DND-41 (cell line): ENCODE results near the gene NFAM1.

Experiments used
- ATAC-seq: fragments of 200-7000 bp; cut with Tn5 transposase; 3 replicates; pipeline ENCODE4 v1.9.1; 2021; ENCODE audit warnings: low read depth; ENCODE audit not compliant: insufficient read depth
- DNase-seq: peaks from one replicate; pipeline ENCODE4 v3.0.0-alpha.2; 2020
- H2AFZ ChIP-seq: 2 replicates; pipeline ENCODE4 v1.6.0; 2012; ENCODE audit warnings: low read depth, low read length
- H3K27ac ChIP-seq: 2 replicates; pipeline ENCODE4 v1.5.1; 2012; ENCODE audit warnings: low read length, inconsistent platforms
- H3K27me3 ChIP-seq: fragments of 200-600 bp; sonication (generic); 2 replicates; pipeline ENCODE4 v1.6.0; 2012; ENCODE audit warnings: low read length, mild to moderate bottlenecking, inconsistent platforms; ENCODE audit not compliant: insufficient read depth, poor library complexity
- H3K36me3 ChIP-seq: 2 replicates; pipeline ENCODE4 v1.5.1; 2012; ENCODE audit warnings: low read length, inconsistent platforms; ENCODE audit not compliant: insufficient read depth
- H3K4me1 ChIP-seq: 2 replicates; pipeline ENCODE4 v1.5.1; 2012; ENCODE audit warnings: mild to moderate bottlenecking, low read length; ENCODE audit not compliant: insufficient read depth
- H3K4me2 ChIP-seq: 2 replicates; pipeline ENCODE4 v1.6.0; 2012; ENCODE audit warnings: mild to moderate bottlenecking, moderate library complexity, low read length, inconsistent platforms; ENCODE audit not compliant: insufficient read depth
- H3K4me3 ChIP-seq, 2 experiments: fragments of 200-600 bp in 1 of 2; shearing (Covaris generic) in 1 of 2; 2 replicates each; pipeline ENCODE4 v1.5.1; 2012 to 2016; ENCODE audit warnings: inconsistent platforms in 2 of 2, low read length in 2 of 2, mild to moderate bottlenecking in 2 of 2, low read depth in 1 of 2, moderate library complexity in 1 of 2
- H3K79me2 ChIP-seq: 2 replicates; pipeline ENCODE4 v1.6.0; 2012; ENCODE audit warnings: low read length, inconsistent platforms; ENCODE audit not compliant: insufficient read depth
- H3K9ac ChIP-seq: 2 replicates; pipeline ENCODE4 v1.6.0; 2012; ENCODE audit warnings: low read depth, mild to moderate bottlenecking, inconsistent platforms, low read length, moderate library complexity
- H3K9me3 ChIP-seq: 2 replicates; pipeline ENCODE4 v1.5.1; 2012; ENCODE audit warnings: low read length, moderate library complexity, mild to moderate bottlenecking, inconsistent platforms; ENCODE audit not compliant: insufficient read depth, severe bottlenecking
- H4K20me1 ChIP-seq: 2 replicates; pipeline ENCODE4 v1.6.0; 2012; ENCODE audit warnings: low read length; ENCODE audit not compliant: insufficient read depth
- EZH2 ChIP-seq: IDR thresholded peaks from 3 replicates; pipeline ENCODE4 v1.6.1; 2012; ENCODE audit warnings: borderline replicate concordance, low read depth, mild to moderate bottlenecking, moderate library complexity, low read length, inconsistent platforms; ENCODE audit not compliant: severe bottlenecking
- TF ChIP-seq, protein P1 (sequence below): IDR thresholded peaks from 2 replicates; pipeline ENCODE4 v1.5.1; 2012; ENCODE audit warnings: borderline replicate concordance, low read length, moderate library complexity, mild to moderate bottlenecking; ENCODE audit not compliant: poor library complexity, severe bottlenecking; ENCODE audit errors: extremely low read depth

The NFAM1 gene

DNA sequence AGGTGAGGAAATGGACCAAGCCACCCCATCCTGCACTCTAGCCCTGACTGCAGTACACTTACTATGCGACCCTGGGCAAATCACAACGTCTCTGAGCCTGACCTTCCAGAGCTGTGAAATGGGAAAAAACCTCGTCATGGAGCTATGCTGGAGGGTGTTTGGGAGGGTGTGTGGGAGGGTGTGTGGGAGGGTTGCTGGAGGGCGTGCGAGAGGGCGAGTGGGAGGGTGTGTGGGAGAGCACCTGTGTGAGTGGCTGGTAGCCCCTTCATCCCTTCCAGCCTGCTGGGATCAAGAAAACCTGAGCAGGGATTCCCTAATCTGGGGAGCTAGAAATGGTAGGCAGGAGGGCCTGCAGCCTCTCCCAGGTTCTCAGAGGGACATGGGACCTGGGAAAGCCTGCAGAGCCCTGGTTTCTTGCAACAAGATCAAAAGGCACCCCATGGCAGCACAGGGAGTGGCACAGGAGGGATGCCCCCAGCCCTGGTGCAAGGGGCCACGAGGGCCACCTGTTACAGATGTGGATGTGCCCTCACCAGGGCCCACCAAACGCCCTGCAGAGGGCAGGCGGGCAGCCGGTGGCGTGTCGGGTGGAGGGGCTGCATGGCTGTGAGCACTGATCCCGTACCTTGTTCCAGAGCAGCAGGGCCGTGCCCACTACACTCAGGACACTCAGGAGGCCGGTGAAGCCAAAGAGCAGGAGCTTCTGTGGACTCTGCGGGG lies 23.2 kb downstream of the NFAM1 start:
- Histone ChIP-seq H2AFZ (no peak overlapping the region), H3K27ac (no peak overlapping the region), H3K4me2 (no peak overlapping the region), H3K4me3 (no peak overlapping the region), H3K27me3 (peaks cover 2% of the 10 kb centered on the region), H3K4me1 (no peaks in the 10 kb centered on the region), H3K36me3 (no peaks in the 10 kb centered on the region), H3K9ac (no peak overlapping the region), H4K20me1 (no peaks in the 10 kb centered on the region; the same call in 1 of the 2 replicates), H3K79me2 (no peaks in the 10 kb centered on the region), H3K9me3 (no peaks in the 10 kb centered on the region)
- DNase-seq (no peak), ATAC-seq (no peak)
- TF ChIP-seq EZH2 = no peak
- TF ChIP-seq, protein P1, sequence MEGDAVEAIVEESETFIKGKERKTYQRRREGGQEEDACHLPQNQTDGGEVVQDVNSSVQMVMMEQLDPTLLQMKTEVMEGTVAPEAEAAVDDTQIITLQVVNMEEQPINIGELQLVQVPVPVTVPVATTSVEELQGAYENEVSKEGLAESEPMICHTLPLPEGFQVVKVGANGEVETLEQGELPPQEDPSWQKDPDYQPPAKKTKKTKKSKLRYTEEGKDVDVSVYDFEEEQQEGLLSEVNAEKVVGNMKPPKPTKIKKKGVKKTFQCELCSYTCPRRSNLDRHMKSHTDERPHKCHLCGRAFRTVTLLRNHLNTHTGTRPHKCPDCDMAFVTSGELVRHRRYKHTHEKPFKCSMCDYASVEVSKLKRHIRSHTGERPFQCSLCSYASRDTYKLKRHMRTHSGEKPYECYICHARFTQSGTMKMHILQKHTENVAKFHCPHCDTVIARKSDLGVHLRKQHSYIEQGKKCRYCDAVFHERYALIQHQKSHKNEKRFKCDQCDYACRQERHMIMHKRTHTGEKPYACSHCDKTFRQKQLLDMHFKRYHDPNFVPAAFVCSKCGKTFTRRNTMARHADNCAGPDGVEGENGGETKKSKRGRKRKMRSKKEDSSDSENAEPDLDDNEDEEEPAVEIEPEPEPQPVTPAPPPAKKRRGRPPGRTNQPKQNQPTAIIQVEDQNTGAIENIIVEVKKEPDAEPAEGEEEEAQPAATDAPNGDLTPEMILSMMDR = no peak

DNA sequence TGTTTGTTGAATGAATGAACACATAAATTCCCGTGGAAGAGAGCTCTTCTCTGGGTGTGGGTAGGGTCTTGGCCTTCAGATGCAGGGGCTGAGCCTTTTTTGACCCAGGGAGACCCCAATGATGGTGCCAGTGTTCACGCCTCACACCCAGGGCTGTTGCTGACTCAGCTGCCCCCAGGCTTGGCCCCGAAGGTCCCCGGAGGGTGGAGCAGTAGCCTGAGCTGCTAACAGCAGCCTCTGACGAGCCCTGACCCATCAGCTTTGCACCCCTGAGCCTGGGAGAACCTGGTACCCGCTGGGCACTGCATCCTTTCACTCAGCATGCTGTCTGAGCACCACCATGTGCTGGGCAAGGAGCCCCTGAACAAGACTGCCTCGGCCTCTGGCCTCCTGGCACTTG lies 23.9 kb downstream of the NFAM1 start:
- no peaks in the 10 kb centered on the region; the same call in 1 of the 2 replicates for H4K20me1 ChIP-seq
- H3K9ac ChIP-seq = no peak overlapping the region
- no peak overlapping the region for H3K27ac ChIP-seq
- peaks cover 2% of the 10 kb centered on the region for H3K27me3 ChIP-seq
- H3K79me2 ChIP-seq = no peaks in the 10 kb centered on the region
- DNase-seq = no peak
- TF ChIP-seq, protein P1 = no peak
- TF ChIP-seq EZH2 = no peak
- ATAC-seq = no peak
- no peaks in the 10 kb centered on the region for H3K36me3 ChIP-seq
- H3K4me1 ChIP-seq = no peaks in the 10 kb centered on the region
- H2AFZ ChIP-seq = no peak overlapping the region
- no peak overlapping the region for H3K4me3 ChIP-seq
- H3K9me3 ChIP-seq = no peaks in the 10 kb centered on the region
- no peak overlapping the region for H3K4me2 ChIP-seq

DNA sequence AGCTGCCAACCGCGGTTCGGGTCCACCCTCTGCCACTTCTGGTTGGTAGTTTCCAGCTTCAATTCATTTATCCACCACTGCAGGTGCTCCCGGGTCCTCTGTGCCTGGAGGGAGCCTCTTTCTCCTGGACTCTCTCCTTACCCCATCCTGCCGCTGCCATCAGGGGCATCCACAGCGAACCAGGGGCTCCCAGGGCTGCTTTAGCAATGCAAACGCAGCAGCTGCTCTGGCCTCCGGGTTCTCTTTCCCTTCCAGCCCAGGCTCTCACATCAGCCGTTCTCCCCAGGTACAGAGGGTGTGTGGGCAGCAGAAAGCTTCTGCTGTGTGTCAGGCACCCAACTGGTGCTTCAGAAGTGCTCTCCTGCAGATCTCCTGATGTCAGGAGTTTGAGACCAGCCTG lies 27.9 kb downstream of the NFAM1 start:
- H3K79me2 ChIP-seq = no peaks in the 10 kb centered on the region
- no peak overlapping the region for H3K4me3 ChIP-seq
- ATAC-seq (no peak), DNase-seq (no peak)
- no peak overlapping the region for H3K4me2 ChIP-seq
- TF ChIP-seq, protein P1 = no peak
- no peak for TF ChIP-seq EZH2
- no peak overlapping the region for H3K9ac ChIP-seq
- H3K9me3 ChIP-seq = no peaks in the 10 kb centered on the region
- H4K20me1 ChIP-seq = 0 out of 2 replicates have a peak, but pooled peaks cover 4% of the 10 kb centered on the region
- peaks cover 2% of the 10 kb centered on the region for H3K27me3 ChIP-seq
- H3K27ac ChIP-seq = no peak overlapping the region
- no peaks in the 10 kb centered on the region for H3K4me1 ChIP-seq
- no peak overlapping the region for H2AFZ ChIP-seq
- H3K36me3 ChIP-seq = no peaks in the 10 kb centered on the region
